GM19438 (cell line): ENCODE measurements around the gene EPHB2.

Experiments used
- ATAC-seq: cut with Tn5 transposase; IDR thresholded peaks from one replicate; pipeline ENCODE4 v1.9.1; 2021; ENCODE audit warnings: low read depth; ENCODE audit not compliant: unreplicated experiment

The EPHB2 gene

DNA sequence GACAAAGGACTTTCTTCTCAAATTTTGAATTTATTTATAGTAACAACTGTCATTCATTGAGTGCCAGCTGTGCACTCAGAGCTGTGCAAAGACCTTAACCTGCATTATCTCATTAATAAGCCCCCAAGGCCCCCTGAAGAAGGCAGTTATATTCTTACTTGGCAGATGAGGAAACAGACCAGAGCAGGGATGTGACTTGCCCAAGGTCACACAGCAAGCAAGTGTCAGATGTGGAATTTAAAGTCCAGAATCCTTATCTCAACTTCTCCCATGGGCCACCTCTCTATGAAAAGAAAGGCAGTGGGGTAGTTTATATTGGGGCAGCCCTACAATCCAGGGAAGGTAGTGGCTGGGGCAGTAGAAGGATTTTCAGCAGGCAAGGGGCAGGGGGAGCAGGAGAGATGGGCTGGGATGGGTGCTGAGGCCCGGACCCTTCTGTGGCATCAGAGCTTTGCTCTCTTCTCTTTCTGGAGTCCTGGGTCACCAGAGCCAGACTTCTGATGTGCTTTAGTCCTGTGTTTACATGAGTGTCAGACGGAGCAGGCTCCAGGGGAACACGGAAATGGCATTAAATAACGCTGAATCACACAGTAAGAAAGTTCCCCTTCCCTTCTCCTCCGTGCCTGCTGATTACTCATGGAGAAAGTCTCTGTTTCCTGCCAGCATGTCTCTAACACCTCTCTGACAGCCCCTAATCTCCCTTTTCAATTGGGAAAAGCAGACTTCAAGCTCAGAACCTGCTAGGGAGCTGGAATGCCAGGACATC, 39.5 kb downstream of the EPHB2 start:
- no peak for ATAC-seq

DNA sequence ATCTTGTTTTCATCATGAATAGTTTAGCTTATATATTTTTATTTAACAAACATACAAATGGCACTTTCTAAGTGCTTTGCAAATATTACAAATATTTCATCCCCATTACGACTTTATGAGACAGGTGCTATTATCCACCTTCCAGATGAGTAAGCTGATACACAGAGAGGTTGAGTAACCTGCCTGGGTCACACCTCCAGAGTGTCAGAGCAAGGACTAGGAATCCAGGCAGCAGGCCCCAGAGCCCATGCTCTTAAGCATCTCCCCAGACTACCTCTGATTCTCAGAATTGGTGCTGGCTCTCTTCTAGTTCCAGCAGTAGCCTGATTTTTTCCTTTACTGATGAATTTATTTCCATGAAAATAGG, 40.0 kb downstream of the EPHB2 start:
- no peak for ATAC-seq

DNA sequence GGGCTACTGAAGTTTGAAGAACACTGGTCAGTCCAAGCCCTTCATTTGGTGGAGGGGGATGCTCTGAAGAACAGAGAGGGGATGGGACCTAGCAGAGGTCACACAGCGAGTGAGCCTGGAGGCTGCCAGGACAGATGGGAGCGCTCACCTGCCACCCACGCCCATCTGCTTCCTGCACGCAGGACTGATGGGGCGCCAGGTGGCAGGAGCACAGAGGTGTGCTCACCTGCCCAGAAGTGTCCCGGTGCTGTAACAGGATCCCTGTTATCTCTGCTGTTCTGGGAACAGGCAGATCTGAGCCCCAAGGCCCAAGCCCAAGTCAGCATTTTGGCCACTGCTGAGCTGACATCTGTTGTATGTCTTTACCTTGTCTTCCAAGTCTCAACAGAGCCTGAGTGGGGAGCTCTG, 40.5 kb downstream of the EPHB2 start:
- no peak for ATAC-seq

DNA sequence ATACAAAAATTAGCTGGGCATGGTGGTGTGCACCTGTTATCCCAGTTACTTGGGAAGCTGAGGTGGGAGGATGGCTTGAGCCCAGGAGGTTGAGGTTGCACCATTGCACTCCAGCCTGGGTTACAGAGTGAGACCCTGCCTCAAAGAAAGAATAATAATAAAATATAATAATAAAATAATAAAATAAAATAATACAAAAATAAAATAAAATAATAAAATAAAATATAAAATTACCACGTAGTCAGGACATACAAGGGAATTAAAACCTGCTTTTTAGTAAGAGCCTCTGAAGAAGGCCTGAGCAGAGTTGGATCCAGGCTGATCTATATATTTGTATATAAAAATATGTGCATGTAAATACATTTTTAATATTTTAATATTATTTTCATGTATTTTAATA, 41.7 kb downstream of the EPHB2 start:
- no peak for ATAC-seq

DNA sequence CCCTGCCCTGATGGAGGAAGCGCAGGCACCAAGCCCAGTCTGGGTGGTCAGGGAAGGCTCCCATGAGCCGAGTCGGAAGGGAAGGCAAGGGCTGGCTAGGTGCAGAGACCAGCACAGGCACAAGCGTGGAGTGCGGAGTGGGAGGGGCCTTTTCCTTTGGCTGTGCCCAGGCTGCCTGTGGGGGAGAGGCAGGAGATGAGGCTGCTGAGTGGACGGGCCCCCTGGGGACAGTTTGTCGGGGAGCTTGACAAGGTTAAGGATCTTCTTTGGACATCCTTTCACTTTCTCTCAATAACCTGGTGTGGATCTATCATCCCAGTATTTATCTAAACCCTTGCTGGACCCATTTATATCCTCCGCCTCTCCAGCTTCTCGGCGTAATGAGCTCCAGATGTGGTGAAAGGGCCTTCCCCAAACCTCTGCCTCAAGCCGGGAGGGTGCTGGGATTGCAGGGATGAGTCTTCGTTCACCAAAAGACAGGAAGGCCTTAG, 42.9 kb downstream of the EPHB2 start:
- ATAC-seq, result no peak

DNA sequence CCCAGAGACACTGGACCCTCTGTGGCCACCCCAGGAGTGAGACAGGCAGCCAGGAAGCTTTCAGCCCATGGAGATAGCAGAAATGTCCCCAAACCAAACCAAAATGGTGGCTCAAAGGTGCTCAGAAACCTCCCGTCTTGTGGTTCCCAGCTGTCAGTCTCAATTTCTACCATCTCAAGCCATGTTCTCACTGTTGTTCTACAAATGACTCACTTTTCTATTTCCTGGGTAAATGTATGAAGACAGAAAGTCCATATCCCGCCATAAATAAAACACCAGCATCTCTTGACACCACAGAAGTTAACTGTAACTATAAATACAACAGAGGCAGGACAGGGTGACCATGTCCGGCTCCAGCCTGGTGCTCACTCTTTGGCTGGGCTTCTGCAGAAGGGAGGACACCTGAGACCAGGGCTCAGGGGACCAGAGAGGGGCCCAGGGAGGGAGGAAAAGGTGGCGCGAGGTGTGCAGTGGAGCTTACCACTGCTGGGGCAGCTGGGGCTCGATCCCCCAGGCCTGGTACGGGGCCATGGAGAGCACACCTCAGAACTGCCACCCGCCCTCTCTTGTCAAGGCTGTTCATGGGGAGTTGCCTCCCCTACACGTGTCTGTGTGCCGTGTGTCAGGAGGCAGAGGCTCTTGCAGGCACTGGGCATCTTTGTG, 43.6 kb downstream of the EPHB2 start:
- no peak for ATAC-seq

DNA sequence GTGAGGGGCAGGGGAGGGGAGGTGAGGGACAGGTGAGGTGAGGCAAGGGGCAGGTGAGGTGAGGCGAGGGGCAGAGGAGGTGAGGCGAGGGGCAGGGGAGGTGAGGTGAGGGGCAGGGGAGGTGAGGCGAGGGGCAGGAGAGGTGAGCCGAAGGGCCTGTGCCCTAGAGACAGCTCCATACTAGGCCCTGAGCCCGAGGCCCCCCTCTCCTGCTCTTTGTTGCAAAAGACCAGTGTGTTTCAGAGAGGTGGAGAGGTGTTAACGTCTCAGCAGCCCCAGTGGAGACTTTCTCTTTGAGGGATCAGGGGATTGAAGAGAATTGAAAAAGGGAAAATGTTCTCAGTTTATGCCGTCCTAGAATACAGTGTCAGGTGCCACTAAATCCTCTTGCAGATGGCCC, 44.2 kb downstream of the EPHB2 start:
- ATAC-seq, result no peak

DNA sequence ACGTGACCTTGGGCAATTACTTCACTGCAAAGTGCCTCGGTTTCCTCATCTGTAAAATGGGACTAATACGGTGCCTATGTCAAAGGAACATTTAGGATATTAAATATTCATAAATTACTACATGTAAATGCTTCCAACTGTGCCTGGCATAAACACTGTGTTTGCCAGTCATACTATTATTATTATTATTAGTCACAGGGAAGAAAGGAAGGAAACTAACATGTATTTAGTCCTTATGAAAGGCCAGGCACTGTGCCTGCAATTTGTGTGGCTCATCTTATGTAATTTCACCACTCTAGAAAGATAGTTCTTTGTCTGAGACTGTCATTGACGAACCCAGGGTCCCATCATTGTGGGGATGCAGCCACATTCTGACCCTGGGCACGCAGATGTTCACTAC, 45.0 kb downstream of the EPHB2 start:
- no peak for ATAC-seq

DNA sequence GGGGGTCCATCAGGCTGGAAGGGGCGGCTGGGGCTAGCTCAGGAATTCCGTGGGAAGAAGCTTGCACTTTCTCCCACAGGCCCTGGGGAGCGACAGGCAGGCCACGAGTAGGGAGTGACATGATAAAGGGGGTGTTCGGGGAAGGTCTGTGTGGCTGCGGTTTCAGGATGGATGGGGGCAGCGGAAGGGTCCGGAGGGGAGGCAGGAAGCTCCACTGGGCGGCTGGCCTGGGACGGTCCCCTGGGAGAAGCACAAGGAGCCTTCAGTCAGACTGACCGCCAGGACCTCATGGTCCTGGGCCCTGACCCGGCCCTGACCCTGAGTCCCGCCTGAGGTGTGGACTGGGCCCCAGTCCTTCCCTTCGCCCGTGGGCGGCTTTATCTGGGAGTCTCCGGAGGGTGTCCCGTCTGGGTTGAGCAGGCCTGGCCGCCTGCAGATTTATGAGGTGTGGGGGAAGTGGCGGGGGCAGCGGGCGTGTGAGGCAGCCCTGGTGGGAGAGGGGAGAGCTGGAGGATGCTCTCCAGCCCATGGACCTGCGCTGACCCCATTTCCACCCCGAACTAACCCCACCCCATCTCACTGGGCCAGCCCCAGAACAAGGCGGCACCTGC, 45.6 kb downstream of the EPHB2 start:
- ATAC-seq, result no peak

DNA sequence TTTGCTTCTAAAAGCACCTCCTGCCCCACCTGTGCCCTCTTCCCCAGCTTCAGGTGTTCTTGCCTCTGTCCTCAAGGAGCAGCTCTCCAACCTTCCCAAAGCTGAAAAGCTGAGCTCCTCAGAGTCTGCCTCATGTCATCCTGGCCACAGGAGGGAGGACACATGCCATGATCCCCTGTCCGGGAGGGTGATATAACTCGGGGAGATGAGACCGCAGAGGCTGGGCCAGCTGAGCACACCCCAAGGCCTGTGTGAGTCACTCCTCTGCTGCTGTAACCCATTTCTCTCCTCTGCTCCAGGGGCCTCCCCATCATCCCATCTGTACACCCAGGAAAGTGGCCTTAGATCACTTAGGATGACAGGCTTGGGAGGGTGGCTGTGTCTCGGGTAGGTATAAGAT, 49.8 kb downstream of the EPHB2 start:
- ATAC-seq, result no peak

DNA sequence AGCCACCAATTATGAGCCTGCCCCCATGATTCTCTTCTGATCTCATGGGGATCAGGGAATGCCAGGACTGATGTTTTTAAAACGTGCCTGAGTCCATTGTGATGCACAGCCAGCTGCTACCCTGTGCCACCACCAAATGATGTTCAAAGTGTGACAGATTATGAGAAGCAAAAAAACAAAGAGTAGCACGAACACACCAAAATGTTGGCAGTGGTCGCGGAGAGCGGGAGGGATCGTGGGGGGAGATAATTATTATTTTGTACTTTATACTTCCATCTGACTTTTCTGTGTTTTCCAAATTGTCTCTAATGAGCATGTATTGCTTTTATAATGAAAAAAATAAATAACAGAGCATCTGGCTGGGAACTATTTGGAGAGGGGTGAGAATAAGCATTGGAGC, 50.5 kb downstream of the EPHB2 start:
- ATAC-seq, result no peak

DNA sequence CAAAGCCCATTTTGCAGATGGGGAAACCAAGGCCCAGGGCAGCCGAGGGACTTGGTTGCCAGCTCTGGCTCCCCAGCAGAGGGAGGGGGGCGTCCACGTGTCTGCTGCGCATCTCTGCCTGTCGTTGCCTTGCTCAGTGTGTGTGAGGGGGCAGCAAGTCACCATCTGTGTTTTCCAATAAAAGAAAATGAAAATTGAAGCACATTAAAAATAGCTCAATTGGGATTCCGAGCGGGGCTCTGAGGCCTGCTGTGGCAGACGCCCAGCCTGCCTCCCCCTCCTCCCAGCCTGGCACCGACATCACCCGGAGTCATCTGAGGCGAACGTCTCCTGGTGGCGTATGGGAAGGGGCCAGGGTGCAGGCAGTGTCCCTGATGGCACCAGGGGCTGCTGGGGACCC, 51.2 kb downstream of the EPHB2 start:
- no peak for ATAC-seq

DNA sequence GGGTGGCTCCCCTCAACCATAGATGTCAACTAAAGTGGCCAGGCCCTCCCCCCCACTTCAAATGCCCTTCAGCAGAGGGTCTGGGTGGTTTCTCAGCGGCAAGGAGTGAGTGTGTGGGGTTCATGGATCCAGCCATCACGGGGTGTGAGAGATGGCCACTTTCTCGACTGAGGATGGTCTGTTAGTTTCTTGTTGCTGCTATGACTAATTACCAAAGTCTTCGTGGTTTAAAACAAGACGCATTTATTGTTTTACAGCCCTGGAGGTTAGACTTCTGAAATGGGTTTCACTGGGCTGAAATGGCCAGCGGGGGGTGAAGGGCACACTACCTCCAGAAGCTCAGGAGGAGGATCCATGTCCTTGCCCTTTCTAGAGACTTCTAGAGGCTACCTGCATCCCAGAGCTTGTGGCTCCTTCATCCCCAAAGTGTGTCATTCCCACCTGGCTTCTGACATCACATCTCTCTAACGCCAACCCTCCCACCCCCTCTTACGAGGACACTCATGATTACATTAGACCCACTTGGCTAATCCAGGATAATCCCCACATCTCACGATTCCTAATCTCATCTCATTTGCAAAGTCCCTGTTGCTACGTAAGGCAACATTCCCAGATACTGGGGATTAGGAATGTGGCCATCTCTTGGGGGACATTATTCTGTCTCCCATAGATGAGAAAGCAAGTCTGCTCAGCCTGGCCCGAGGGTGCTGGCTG, 53.0 kb downstream of the EPHB2 start:
- no peak for ATAC-seq

DNA sequence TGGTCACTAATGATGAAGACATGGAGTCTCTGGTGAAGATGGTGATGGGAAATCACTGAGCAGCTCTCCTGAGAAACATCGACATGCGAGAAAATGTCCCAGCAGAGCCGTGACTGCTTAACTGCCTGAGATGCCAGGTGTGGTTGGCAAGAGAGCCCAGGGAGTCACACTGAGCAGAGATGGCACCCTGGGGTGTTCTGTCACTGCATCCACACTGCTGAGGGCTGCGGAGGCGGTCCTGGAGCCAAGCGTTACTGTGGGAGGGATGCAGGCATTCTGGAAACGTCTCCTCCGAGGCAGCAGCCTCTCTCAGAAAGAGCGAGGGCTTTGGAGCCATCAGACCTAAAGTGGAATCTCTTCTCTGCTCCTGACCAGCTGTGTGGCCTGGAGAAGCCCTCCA, 57.2 kb downstream of the EPHB2 start:
- ATAC-seq, result no peak

DNA sequence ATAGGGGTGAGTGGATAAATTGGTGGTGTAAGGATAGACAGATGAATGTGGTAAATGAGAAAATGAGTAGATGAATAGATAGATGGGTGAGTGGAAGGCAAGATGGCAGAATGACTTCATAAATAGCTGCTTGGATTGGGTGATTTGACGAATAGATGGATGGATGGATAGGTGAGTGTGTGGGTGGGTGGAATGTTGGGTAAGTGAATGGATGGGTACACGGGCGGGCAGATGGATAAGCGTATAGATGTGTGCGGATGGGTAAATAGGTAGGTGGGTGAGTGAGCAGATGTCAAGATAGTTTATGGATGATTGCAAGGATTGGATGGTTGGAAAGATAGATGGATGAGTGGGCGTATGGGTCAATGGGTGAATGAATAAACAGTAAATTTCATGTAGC, 59.3 kb downstream of the EPHB2 start:
- ATAC-seq, result no peak

DNA sequence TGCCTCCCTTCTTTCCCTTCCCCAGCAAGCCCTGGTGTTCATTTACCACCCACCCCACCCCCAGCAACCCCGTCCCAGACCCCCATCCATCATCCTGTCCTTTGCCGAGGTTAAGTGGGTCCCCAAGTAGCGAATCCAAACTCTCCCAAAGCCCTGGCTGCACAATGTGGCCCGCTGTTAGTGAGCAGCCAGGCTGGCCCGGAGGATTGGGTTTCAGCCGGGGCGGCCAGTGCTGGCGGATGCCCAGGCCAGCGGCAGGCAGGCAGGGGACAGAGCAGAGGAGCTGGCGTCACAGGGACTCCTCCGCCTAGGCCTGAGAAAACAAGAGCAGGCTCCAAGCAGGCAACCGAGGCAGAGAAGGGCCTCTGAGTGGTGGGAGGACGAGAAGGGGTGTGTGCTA, 61.4 kb downstream of the EPHB2 start:
- ATAC-seq, result no peak

DNA sequence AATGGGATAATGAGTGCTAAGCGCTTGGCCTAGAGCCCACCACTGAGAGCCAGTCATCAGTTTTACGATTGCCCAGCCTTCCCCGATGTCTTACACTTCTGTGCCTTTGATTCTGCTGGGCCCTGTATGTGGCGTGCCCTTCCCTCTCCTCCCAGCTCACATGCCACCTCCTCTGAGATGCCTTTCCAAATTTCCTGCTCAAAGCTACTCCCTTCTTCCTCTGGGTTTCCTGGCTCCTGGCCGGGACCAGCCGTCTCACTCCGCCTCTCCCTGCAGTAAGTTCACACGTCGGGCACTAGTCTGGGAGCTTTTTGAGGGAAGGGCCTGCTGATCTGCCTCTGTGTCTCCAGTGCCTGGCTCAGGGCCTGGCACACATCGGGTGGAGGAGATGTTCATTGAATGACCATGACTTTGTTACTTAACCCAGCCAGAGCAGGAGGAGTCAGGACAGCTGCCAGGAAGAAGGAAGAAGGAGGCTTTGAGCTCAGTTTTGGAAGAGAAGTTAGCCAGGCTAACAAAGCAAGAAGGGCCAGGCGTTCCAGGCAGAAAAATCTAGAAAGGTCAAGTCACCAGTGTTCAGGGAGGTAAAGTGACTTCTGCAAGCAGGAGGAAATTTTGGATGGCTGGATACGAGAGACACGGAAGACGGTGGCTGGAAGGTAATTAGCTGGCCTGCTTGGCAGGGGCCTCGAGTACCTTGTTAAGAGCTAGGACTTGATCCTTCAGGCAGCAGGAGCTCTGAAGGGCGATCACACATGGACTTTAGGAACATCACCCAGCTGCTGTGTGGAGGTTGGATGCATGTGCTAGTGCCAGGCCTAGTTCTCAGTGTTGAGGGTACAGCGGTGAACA, 63.6 kb downstream of the EPHB2 start:
- no peak for ATAC-seq

DNA sequence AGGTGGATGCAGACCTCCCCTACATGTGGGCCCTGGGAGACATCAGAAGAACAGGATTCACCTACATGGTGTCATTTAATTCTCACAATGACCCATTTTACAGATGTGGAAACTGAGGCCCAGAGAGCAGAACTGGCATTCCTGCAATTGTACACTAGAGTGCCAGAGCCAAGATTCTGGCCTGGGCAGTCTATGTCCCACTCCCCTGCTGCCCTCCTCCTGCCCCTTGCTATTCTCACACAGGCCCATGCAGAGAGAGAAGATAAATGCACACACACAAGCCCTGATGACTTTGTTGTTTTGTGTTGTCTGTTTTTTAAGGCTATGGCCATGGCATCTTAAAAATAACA, 64.2 kb downstream of the EPHB2 start:
- ATAC-seq, result no peak

DNA sequence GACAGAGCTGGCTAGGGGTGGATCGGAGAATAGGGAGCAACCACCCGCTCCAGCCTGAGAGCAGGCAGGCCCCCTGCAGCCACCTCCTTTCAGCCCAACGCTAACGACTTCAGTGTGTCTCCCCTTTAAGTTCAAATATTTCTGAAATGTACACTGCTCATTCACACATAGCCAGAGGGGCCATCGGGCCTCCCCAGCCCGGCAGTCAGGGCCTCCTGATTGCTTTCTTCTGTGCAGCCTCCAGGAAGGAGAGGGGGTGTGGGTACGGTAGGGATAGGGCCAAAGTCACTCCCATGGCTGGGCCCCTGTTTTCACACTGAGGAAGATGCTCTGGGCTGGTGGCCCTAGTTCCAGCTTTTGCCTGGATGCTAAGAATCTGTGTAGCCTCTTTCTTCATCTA, 64.8 kb downstream of the EPHB2 start:
- no peak for ATAC-seq

DNA sequence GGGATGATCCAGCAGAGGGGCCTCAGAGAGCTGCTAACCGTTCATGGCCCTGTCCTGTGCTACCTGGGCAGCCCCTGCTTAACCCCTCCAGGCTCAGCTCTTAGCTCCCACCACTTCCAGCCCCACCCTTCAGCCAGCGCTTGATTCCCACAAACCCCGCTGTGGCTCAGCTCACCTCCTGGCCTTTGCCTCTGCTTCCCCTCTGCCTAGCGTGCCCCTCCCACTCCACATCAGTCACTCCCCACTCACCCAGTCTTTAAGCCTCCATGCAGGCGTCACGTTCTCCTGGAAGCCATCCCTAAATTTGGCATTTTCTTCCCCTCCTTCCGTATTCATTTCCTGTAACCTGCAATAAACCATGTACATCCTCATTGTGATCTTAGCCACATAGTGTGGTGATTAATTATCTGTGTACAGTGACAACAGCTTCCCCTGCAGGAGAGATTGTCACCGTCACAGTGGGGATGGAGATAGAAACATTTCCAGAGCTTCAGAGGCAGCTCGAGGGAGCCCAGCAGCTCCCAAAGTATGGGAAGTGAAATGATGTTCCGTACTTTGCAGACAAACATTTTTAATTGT, 65.5 kb downstream of the EPHB2 start:
- no peak for ATAC-seq
